Fibroblast of pulmonary artery (primary cell): ENCODE data around the gene SMIM44.
A peak's percentile ranks its signal among the peaks of the same experiment; 100 is the strongest.

Experiments
- DNase-seq: peaks from one replicate; pipeline ENCODE4 v3.0.0-alpha.2; 2010; ENCODE audit warnings: low read depth
- H3K4me3 ChIP-seq: replicated peaks from 2 replicates; pipeline ENCODE4 v1.5.1; 2011; ENCODE audit warnings: low read depth, mild to moderate bottlenecking, control low read depth, low read length, moderate library complexity
- TF ChIP-seq, protein P1 (sequence below): IDR thresholded peaks from 2 replicates; pipeline ENCODE4 v1.5.1; 2011; ENCODE audit warnings: mild to moderate bottlenecking, control low read depth, low read length, inconsistent platforms; ENCODE audit errors: missing control alignments

SMIM44 gene

DNA sequence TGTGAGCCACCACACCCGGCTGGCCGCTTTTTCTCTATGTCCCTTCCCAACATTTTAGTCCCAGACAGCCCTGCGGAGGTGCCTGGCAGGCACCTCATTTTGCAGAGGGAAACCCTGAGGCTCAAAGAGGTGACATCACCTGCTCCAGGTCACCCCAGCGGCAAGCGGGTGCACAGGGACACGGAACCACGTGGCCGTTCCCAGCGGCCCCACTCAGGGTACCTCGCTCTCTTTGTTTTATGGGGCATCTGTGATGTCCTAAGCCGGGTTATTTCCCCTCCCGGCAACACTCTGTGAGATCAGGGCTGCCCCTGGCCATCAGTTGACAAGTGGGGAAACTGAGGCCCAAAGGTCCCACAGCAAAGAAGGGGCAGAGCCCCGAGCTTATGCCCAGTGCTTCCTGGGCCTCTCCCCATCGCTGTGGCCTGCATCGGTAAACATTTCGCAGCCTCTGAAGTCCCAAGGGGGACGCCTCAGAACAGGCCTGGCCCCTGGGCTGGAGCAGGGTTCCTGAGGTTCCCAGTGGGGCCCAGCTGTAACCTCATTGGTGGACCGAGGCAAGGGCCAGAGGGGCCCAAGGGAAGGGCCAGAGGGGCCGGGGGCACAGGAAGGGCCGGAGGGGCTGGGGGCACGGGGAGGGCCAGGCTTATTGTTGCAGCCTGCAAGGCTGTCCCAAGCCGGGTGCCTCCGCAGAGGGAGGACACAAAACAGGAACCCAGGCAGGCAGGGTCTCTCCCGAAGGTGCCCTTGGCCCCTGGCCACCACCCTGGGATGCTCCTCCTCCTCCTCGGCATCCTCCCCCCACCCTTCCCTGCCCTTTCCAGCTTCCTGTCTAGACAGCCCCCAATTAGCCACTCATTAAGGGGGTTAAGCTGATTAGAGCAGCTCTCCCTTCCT, 41.9 kb downstream of the SMIM44 start:
- DNase-seq, result no peak
- TF ChIP-seq, protein P1, sequence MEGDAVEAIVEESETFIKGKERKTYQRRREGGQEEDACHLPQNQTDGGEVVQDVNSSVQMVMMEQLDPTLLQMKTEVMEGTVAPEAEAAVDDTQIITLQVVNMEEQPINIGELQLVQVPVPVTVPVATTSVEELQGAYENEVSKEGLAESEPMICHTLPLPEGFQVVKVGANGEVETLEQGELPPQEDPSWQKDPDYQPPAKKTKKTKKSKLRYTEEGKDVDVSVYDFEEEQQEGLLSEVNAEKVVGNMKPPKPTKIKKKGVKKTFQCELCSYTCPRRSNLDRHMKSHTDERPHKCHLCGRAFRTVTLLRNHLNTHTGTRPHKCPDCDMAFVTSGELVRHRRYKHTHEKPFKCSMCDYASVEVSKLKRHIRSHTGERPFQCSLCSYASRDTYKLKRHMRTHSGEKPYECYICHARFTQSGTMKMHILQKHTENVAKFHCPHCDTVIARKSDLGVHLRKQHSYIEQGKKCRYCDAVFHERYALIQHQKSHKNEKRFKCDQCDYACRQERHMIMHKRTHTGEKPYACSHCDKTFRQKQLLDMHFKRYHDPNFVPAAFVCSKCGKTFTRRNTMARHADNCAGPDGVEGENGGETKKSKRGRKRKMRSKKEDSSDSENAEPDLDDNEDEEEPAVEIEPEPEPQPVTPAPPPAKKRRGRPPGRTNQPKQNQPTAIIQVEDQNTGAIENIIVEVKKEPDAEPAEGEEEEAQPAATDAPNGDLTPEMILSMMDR, result no peak

DNA sequence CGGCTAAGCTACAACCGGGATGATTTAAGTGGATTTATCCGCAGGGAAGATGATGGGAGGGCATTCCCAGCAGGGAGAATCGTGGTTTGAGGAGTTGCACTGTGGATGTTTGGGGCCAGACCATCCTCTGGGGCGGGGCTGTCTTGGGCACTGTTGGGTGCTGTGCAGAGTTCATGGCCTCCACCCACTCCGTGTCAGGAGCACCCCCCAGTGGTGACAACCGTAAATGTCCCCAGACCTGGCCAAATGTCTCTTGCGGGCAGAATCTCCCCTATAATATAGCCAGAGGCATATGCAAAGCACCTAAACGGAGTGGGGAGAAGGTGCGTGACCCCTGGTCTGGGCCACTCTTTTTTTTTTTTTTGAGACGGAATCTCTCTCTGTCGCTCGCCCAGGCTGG, 43.2 kb downstream of the SMIM44 start:
- TF ChIP-seq, protein P1, result peak; percentile 42
- no peak overlapping the region for H3K4me3 ChIP-seq
- peak; percentile 30 for DNase-seq

More for the DNA sequence above, 41.9 kb downstream of the SMIM44 start:
- no peak overlapping the region for H3K4me3 ChIP-seq

DNA sequence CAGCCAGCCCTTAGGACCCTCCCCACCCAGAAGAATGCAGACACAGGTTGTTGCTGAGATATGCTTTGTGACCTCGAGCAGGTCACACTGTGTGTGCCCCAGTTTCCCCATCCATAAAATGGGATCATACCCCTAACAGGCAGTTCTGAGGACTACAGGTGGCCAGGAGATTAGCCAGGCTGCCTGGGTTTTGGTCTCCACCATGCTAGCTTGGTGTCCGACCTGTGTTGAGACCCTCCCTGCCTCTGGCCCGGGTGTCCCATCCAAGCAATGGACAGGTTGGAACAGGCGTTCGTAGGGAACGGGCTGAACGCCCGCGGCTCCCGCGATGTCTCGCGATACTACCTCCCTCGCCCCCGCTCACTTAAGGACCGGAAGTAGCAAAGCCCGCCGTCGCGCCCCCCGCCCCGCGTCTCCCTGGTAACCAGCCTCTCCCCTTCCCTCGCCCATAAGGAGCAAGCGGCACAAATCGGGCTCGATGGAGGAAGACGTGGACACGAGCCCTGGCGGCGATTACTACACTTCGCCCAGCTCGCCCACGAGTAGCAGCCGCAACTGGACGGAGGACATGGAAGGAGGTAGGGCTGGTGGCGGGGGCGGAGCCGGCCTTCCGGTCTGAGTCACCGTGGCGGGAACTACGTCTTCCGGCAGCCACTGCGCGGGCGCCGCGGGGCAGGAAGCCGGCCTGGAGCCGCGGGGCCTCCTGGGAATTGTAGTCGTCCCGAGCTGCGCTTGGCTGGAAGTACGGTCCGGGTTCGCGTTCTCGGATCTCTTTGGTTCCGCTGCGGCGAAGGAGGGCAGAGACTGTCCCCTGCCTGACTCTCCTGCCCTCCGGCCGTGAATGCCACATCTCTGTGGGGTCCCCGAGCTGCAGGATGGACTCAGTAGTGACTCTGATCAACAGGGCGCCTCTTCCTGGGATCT, 48.3 kb downstream of the SMIM44 start:
- DNase-seq, result peak; percentile 97
- peak overlapping the region; percentile 47 for H3K4me3 ChIP-seq
- TF ChIP-seq, protein P1, result no peak

DNA sequence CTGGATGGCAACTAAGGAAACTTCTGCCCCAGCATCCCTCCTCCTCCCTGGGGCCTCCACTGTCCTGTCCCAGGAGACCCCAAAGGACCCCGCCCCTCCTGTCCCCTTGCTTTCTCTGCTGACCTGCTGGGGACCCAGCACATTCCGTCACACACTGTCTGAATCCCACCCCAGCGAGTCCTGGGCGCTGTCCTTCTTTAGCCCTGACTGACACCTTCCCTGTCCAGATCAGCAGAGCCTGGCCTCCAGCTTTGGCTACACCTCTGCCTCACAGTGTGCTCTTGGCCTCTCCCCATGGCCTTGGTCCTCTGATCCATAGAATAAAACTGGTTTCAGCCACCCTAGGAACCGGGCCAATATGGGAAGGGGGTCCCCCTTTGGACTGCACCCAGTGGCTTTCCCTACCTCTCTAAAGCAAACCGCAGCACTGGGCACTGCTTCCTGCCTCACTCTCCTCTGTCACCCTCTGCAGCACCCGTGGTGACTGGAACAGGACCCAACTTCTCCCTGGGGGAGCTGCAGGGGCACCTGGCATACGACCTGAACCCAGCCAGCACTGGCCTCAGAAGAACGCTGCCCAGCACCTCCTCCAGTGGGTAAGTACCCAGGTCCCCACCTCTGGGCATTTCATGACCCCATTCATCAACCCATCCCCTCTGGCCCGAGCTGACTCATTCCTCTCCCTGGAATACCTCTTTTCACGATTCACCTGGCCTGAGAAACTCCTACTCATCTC, 49.3 kb downstream of the SMIM44 start:
- TF ChIP-seq, protein P1, result no peak
- no peak for DNase-seq
- no peak overlapping the region for H3K4me3 ChIP-seq

DNA sequence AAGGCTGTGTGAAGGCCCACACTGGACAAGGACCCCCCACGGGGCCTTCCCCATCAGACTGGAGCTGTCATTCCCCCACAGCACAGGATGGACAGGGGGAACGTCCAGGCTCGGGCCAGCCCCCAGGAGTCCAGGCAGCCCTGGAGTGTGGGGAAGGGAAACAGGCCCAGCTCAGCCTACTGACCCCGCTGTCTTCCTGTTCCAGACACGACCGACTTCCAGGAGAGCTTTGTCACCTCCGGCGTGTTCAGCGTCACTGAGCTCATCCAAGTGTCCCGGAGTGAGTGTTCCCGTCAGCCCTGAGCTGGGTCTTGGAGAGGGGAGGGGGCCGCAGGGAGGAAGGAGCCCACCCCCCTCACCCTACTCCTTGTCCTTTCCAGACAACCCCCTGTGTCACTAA, 49.9 kb downstream of the SMIM44 start:
- TF ChIP-seq, protein P1, result no peak
- no peak overlapping the region for H3K4me3 ChIP-seq
- DNase-seq, result no peak
